GM23338 (cell line): ENCODE data around the gene RNFT2.

Experiments
- CREB1 ChIP-seq: fragments of 250-450 bp; sonication (Bioruptor Pico); IDR thresholded peaks from 2 replicates; pipeline ENCODE4 v1.5.0; 2020; ENCODE audit warnings: low read depth, mild to moderate bottlenecking, moderate library complexity
- EZH2 ChIP-seq: fragments of 200-600 bp; sonication (generic); IDR thresholded peaks from one replicate; pipeline ENCODE4 v1.8.0; 2017; ENCODE audit warnings: antibody characterized with exemption, mild to moderate bottlenecking, low read depth; ENCODE audit not compliant: unreplicated experiment
- EZH2phosphoT487 ChIP-seq: fragments of 200-600 bp; sonication (generic); IDR thresholded peaks from one replicate; pipeline ENCODE4 v1.8.1; 2018; ENCODE audit warnings: antibody characterized with exemption; ENCODE audit not compliant: unreplicated experiment
- JUNB ChIP-seq: IDR thresholded peaks from one replicate; pipeline ENCODE4 v1.6.1; 2016; ENCODE audit warnings: antibody characterized with exemption; ENCODE audit not compliant: unreplicated experiment
- POLR2AphosphoS5 ChIP-seq: IDR thresholded peaks from 2 replicates; pipeline ENCODE4 v1.6.1; 2016; ENCODE audit warnings: antibody characterized with exemption, low read depth
- STAT1 ChIP-seq: IDR thresholded peaks from one replicate; pipeline ENCODE4 v1.6.1; 2016; ENCODE audit warnings: antibody characterized with exemption; ENCODE audit not compliant: unreplicated experiment
- ZNF331 ChIP-seq: fragments of 250-450 bp; sonication (Bioruptor Pico); IDR thresholded peaks from 2 replicates; pipeline ENCODE4 v1.5.0; 2020; ENCODE audit warnings: low read depth, mild to moderate bottlenecking, moderate library complexity
- TF ChIP-seq, protein P1 (sequence below), 2 experiments: fragments of 200-600 bp in 1 of 2; sonication (generic) in 1 of 2; conservative IDR thresholded peaks; 2 replicates each; pipeline versions ENCODE4 v1.5.1 to v1.6.1; 2016 to 2017; ENCODE audit warnings: antibody characterized with exemption in 2 of 2, low read depth in 2 of 2, mild to moderate bottlenecking in 2 of 2, moderate library complexity in 1 of 2
- TF ChIP-seq, protein P2 (sequence below): IDR thresholded peaks from one replicate; pipeline ENCODE4 v1.6.1; 2018; ENCODE audit warnings: antibody characterized with exemption; ENCODE audit not compliant: unreplicated experiment

DNA sequence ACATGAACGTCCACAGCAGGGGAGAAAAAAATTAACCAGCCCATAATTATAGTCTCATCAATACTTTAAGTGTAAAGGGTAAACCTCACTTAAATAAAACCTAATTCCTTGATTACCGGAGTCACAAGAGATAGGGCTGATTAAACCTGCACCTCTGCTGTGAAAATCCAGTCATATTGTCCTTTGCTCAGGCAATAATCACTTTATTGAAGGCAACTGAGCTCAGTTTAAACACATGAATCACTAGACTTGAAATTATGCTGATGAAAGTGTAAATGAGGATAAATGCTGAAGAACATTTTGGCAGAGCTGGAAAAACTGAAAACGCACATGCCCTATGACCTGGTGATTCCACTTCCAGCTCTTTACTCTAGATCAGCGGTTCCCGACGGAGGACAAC is 149.8 kb downstream of the RNFT2 start:
- TF ChIP-seq, protein P1, sequence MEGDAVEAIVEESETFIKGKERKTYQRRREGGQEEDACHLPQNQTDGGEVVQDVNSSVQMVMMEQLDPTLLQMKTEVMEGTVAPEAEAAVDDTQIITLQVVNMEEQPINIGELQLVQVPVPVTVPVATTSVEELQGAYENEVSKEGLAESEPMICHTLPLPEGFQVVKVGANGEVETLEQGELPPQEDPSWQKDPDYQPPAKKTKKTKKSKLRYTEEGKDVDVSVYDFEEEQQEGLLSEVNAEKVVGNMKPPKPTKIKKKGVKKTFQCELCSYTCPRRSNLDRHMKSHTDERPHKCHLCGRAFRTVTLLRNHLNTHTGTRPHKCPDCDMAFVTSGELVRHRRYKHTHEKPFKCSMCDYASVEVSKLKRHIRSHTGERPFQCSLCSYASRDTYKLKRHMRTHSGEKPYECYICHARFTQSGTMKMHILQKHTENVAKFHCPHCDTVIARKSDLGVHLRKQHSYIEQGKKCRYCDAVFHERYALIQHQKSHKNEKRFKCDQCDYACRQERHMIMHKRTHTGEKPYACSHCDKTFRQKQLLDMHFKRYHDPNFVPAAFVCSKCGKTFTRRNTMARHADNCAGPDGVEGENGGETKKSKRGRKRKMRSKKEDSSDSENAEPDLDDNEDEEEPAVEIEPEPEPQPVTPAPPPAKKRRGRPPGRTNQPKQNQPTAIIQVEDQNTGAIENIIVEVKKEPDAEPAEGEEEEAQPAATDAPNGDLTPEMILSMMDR (conservative IDR thresholded peaks at IDR 0.05; ENCODE audit: low read depth in 2 of 2): no peak
- TF ChIP-seq POLR2AphosphoS5: no peak
- TF ChIP-seq STAT1: no peak
- no peak for TF ChIP-seq EZH2
- no peak for TF ChIP-seq JUNB
- no peak for TF ChIP-seq CREB1 (CRISPR knock-in tag)
- TF ChIP-seq, protein P2, sequence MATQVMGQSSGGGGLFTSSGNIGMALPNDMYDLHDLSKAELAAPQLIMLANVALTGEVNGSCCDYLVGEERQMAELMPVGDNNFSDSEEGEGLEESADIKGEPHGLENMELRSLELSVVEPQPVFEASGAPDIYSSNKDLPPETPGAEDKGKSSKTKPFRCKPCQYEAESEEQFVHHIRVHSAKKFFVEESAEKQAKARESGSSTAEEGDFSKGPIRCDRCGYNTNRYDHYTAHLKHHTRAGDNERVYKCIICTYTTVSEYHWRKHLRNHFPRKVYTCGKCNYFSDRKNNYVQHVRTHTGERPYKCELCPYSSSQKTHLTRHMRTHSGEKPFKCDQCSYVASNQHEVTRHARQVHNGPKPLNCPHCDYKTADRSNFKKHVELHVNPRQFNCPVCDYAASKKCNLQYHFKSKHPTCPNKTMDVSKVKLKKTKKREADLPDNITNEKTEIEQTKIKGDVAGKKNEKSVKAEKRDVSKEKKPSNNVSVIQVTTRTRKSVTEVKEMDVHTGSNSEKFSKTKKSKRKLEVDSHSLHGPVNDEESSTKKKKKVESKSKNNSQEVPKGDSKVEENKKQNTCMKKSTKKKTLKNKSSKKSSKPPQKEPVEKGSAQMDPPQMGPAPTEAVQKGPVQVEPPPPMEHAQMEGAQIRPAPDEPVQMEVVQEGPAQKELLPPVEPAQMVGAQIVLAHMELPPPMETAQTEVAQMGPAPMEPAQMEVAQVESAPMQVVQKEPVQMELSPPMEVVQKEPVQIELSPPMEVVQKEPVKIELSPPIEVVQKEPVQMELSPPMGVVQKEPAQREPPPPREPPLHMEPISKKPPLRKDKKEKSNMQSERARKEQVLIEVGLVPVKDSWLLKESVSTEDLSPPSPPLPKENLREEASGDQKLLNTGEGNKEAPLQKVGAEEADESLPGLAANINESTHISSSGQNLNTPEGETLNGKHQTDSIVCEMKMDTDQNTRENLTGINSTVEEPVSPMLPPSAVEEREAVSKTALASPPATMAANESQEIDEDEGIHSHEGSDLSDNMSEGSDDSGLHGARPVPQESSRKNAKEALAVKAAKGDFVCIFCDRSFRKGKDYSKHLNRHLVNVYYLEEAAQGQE: no peak
- no peak for TF ChIP-seq EZH2phosphoT487
- TF ChIP-seq ZNF331: no peak
